ENCODE measurements around the gene KCNAB1.

GRCh38 chr3:156539051-156539450, 418.7 kb downstream of the KCNAB1 start:
- TF ChIP-seq CTCF (IDR thresholded peaks at IDR 0.05; ENCODE audit: extremely low read depth in 1 of 2, insufficient read depth in 1 of 2, low read depth in 1 of 2, low read length in 2 of 2) (no peak), POLR2AphosphoS5 (IDR thresholded peaks at IDR 0.05; ENCODE audit: insufficient read depth, low read depth, low read length) (peak; percentile 24), POLR2A (IDR thresholded peaks at IDR 0.05; ENCODE audit: low read depth, low read length) (no peak), EZH2 (IDR thresholded peaks at IDR 0.05; ENCODE audit: borderline replicate concordance, low read depth, low read length, severe bottlenecking) (no peak), MAX (IDR thresholded peaks at IDR 0.05; ENCODE audit: insufficient read depth, insufficient read length) (no peak), GATA2 (IDR thresholded peaks at IDR 0.05; ENCODE audit: insufficient read depth, insufficient read length, low read depth, low read length) (no peak), MYC (IDR thresholded peaks at IDR 0.05; ENCODE audit: low read depth, low read length) (no peak)

Data from endothelial cell of umbilical vein (primary cell).